ENCODE measurements around the gene POP4.

Gene POP4

GRCh38 chr19:29625186-29625651 lies 19.1 kb downstream of the POP4 start:
- TF ChIP-seq GATA3 (IDR thresholded peaks at IDR 0.05; ENCODE audit: low read depth, low read length) = no peak
- no peak for TF ChIP-seq GATA2 (IDR thresholded peaks at IDR 0.05; ENCODE audit: low read depth, low read length)

GRCh38 chr19:29626386-29626785 lies 20.3 kb downstream of the POP4 start:
- no peak for TF ChIP-seq GATA3 (IDR thresholded peaks at IDR 0.05; ENCODE audit: low read depth, low read length)
- TF ChIP-seq GATA2 (IDR thresholded peaks at IDR 0.05; ENCODE audit: low read depth, low read length) = no peak

- TF ChIP-seq GATA2 (IDR thresholded peaks at IDR 0.05; ENCODE audit: low read depth, low read length) (no peak), GATA3 (IDR thresholded peaks at IDR 0.05; ENCODE audit: low read depth, low read length) (no peak)
Observed at GRCh38 chr19:29628661-29629385, 22.7 kb downstream of the POP4 start.

- no peak for TF ChIP-seq GATA2 (IDR thresholded peaks at IDR 0.05; ENCODE audit: low read depth, low read length)
- TF ChIP-seq GATA3 (IDR thresholded peaks at IDR 0.05; ENCODE audit: low read depth, low read length) = no peak
Observed at GRCh38 chr19:29629836-29630534, 23.9 kb downstream of the POP4 start.

GRCh38 chr19:29630655-29631054 lies 24.6 kb downstream of the POP4 start:
- TF ChIP-seq GATA2 (IDR thresholded peaks at IDR 0.05; ENCODE audit: low read depth, low read length) (no peak), GATA3 (IDR thresholded peaks at IDR 0.05; ENCODE audit: low read depth, low read length) (no peak)

GRCh38 chr19:29631450-29631849 lies 25.4 kb downstream of the POP4 start:
- TF ChIP-seq GATA2 (IDR thresholded peaks at IDR 0.05; ENCODE audit: low read depth, low read length) = no peak
- TF ChIP-seq GATA3 (IDR thresholded peaks at IDR 0.05; ENCODE audit: low read depth, low read length) = no peak

- no peak for TF ChIP-seq GATA2 (IDR thresholded peaks at IDR 0.05; ENCODE audit: low read depth, low read length)
- TF ChIP-seq GATA3 (IDR thresholded peaks at IDR 0.05; ENCODE audit: low read depth, low read length) = no peak
Observed at GRCh38 chr19:29634002-29634401, 27.9 kb downstream of the POP4 start.

- no peak for TF ChIP-seq GATA3 (IDR thresholded peaks at IDR 0.05; ENCODE audit: low read depth, low read length)
- no peak for TF ChIP-seq GATA2 (IDR thresholded peaks at IDR 0.05; ENCODE audit: low read depth, low read length)
Observed at GRCh38 chr19:29634423-29635130, 28.5 kb downstream of the POP4 start.

- TF ChIP-seq GATA3 (IDR thresholded peaks at IDR 0.05; ENCODE audit: low read depth, low read length) = no peak
- no peak for TF ChIP-seq GATA2 (IDR thresholded peaks at IDR 0.05; ENCODE audit: low read depth, low read length)
Observed at GRCh38 chr19:29635963-29636362, 29.9 kb downstream of the POP4 start.

- TF ChIP-seq GATA2 (IDR thresholded peaks at IDR 0.05; ENCODE audit: low read depth, low read length) (no peak), GATA3 (IDR thresholded peaks at IDR 0.05; ENCODE audit: low read depth, low read length) (no peak)
Observed at GRCh38 chr19:29636553-29637360, 30.7 kb downstream of the POP4 start.

- TF ChIP-seq GATA3 (IDR thresholded peaks at IDR 0.05; ENCODE audit: low read depth, low read length) (no peak), GATA2 (IDR thresholded peaks at IDR 0.05; ENCODE audit: low read depth, low read length) (no peak)
Observed at GRCh38 chr19:29639086-29639485, 33.0 kb downstream of the POP4 start.

GRCh38 chr19:29640231-29640630 lies 34.1 kb downstream of the POP4 start:
- no peak for TF ChIP-seq GATA2 (IDR thresholded peaks at IDR 0.05; ENCODE audit: low read depth, low read length)
- no peak for TF ChIP-seq GATA3 (IDR thresholded peaks at IDR 0.05; ENCODE audit: low read depth, low read length)

GRCh38 chr19:29641597-29641996 lies 35.5 kb downstream of the POP4 start:
- TF ChIP-seq GATA2 (IDR thresholded peaks at IDR 0.05; ENCODE audit: low read depth, low read length) = no peak
- no peak for TF ChIP-seq GATA3 (IDR thresholded peaks at IDR 0.05; ENCODE audit: low read depth, low read length)
